Stimulated activated naive CD4-positive, alpha-beta T cell treated with Interleukin-2 at 50 U/mL for 16 hours (primary cell): ENCODE results near the gene KIAA1671.

Experiments
- DNase-seq: peaks from one replicate; lab custom pipeline; 2025; lab: John Stamatoyannopoulos, UW

KIAA1671 gene

GRCh38 chr22:24981656-24982055 lies 29.1 kb downstream of the KIAA1671 start:
- no peak for DNase-seq

GRCh38 chr22:24982301-24983056 lies 30.0 kb downstream of the KIAA1671 start:
- DNase-seq: no peak

- DNase-seq: no peak
Observed at GRCh38 chr22:24983151-24983550, 30.6 kb downstream of the KIAA1671 start.

GRCh38 chr22:24984122-24984521 lies 31.6 kb downstream of the KIAA1671 start:
- no peak for DNase-seq

GRCh38 chr22:24985826-24986214 lies 33.3 kb downstream of the KIAA1671 start:
- no peak for DNase-seq

GRCh38 chr22:24986816-24987215 lies 34.3 kb downstream of the KIAA1671 start:
- DNase-seq: no peak

GRCh38 chr22:24989135-24989534 lies 36.6 kb downstream of the KIAA1671 start:
- DNase-seq: no peak

- DNase-seq: no peak
Observed at GRCh38 chr22:24989541-24989951, 37.0 kb downstream of the KIAA1671 start.

GRCh38 chr22:24990344-24990905 lies 37.9 kb downstream of the KIAA1671 start:
- no peak for DNase-seq

GRCh38 chr22:24992946-24993345 lies 40.4 kb downstream of the KIAA1671 start:
- no peak for DNase-seq

- peak; percentile 18 for DNase-seq
Observed at GRCh38 chr22:24994070-24994763, 41.7 kb downstream of the KIAA1671 start.

GRCh38 chr22:24995649-24996180 lies 43.2 kb downstream of the KIAA1671 start:
- DNase-seq: no peak

- no peak for DNase-seq
Observed at GRCh38 chr22:24996420-24996952, 44.0 kb downstream of the KIAA1671 start.

GRCh38 chr22:24997023-24997422 lies 44.5 kb downstream of the KIAA1671 start:
- DNase-seq: no peak

GRCh38 chr22:25000686-25001085 lies 48.2 kb downstream of the KIAA1671 start:
- DNase-seq: no peak

- DNase-seq: no peak
Observed at GRCh38 chr22:25002241-25002985, 49.9 kb downstream of the KIAA1671 start.

GRCh38 chr22:25006354-25006753 lies 53.8 kb downstream of the KIAA1671 start:
- DNase-seq: no peak

- DNase-seq: no peak
Observed at GRCh38 chr22:25007444-25008106, 55.1 kb downstream of the KIAA1671 start.

GRCh38 chr22:25008666-25009065 lies 56.1 kb downstream of the KIAA1671 start:
- no peak for DNase-seq

- no peak for DNase-seq
Observed at GRCh38 chr22:25012741-25013143, 60.2 kb downstream of the KIAA1671 start.

GRCh38 chr22:25013607-25014006 lies 61.1 kb downstream of the KIAA1671 start:
- DNase-seq: no peak
